Suppressor macrophage treated with lipopolysaccharide for 1 hour (primary cell): ENCODE results near the gene IGSF22.
"Not testable (repeated sequence)": the region's sequence is repeated elsewhere in the genome, so short reads cannot be mapped to it uniquely, and the experiment has no call there.

ENCODE experiments used
- DNase-seq, 3 donors: peaks; one replicate each; pipeline ENCODE4 v3.0.0-alpha.2; 2020 to 2022

The IGSF22 gene

DNA sequence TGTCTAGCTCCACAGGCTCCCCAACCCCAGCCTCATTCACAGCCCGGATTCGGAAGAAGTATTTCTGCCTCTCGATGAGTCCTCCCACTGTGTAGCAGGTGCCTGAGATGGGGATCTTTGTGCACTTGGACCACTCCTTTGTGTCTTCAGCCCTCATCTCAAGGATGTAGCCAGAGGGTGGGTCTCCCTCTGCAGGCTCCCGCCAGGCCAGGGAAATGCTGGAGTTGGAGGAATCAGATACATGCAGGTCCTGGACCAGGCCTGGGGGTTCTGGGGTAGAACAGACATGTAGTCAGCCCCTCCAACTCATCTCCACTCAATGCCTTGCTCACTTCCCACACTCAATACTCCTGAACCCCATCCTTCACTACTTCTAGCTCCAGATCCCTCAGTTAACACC is 16.6 kb downstream of the IGSF22 start:
- no peak for DNase-seq

DNA sequence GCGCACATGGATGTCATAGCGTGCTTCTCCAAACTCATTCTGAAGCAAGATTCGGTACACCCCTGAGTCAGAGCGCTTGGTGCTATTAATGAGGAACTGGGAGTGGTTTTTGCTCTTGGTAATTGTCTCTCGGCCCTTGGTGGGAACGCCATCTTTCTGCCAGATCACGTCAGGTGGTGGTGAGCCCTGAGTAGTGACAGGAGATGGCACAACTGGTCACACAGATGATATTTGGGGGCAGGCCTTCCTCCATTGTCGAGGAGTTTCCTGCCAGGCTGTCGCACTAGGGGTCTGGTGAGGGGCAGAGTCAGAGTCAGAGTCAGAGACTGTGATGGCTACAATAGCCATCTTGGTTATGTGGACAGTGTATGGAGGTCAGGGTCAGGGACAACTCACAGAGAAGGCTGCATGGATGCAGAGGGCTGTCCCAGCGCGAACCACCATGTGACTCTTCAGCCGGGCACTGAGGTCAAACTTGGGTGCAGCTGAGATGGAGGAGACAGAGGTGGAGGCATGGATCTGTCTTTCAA is 18.1 kb downstream of the IGSF22 start:
- no peak for DNase-seq

DNA sequence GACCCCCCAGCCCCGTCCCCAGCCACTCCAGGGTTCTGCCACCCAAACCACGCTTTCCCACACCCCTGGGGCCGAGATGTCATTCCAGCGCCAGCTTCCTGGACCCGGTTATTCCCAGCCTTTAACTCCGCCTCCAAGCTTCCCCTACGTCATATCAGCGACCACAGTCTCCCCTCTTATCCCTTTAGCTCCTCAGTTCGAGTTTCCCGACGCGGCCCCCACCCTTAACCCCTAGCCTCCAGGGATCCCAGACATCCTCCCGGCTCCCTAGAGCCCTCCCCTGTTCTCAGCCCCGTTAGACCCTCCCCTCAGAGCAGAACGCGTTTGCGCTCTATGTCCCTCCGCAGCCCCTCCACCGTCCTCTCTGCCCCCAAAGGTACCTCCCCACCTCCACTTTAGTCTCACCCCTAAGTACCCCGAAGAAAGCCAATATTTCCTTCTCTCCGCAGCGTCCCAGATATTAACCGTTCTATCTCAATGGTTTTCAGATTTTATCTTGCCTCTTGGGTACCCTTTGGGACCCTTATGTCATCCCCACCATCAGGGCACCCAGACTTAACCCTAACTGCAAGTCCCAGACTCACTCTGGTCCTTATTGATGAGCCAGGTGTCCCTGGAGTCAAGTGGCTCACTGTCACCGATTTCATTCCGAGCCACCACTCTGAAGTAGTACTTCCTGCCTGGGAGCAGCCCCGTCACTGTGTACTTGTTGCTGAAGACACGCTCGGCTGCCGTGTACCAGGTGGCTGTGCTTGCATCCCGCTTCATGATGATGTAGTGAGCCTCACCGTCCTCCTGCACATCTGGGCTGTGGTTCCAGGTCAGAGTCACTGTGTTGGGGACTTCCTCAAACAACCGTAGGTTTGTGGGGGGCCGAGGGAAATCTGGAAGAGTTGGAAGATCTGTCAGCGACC is 19.4 kb downstream of the IGSF22 start:
- peak in 2 of 3 donors; percentile 23 to 47 for DNase-seq

DNA sequence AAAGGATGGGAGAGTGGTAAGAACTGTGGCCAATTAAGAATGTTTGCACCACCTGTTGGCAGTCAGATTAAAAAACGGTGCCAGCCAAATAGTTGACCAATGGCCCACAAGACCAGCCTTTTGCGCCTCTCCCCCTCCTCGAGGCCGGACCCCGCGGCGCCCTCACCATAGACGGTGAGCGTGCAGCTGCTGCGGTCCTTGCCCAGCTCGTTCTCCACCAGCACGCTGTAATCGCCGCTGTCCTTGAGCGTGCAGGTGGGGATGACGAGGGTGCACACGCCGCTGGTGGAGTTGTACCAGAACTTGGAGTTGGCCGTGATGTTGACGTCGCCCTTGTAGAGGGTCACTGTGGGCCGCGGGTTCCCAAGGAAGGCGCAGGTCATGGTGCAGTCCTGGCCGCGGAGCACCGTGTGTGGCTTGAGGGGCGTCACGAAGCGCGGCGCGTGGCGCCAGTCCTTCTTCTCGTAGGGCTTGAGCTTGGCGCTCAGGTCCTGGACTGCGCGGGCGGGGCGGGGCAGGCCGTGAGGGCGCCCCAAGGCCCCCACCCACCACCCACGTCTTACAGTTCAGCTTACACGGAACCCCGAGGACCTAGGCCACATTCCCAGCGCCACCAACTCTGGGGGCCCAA is 20.2 kb downstream of the IGSF22 start:
- DNase-seq = peak in 2 of 3 donors; percentile 28 to 58

DNA sequence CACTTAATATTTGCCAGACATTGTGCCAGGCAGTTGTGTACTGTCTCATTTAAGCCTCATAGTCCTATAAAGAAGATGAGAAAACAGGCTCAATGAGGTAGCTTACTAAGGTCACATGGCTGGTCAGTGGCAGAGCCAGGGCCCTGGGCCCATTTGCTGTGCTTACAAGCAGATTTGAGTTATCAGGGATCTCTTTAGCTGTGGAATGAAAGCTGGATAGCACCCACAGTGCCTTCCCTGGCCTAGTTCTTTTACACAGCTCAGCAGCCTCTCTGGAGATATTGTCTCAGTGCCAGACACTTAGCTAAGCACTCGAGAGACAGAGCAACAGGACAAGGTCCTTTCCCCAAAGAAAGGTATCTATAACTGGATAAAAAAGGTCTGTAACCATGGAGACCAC is 21.3 kb downstream of the IGSF22 start:
- DNase-seq = no peak

DNA sequence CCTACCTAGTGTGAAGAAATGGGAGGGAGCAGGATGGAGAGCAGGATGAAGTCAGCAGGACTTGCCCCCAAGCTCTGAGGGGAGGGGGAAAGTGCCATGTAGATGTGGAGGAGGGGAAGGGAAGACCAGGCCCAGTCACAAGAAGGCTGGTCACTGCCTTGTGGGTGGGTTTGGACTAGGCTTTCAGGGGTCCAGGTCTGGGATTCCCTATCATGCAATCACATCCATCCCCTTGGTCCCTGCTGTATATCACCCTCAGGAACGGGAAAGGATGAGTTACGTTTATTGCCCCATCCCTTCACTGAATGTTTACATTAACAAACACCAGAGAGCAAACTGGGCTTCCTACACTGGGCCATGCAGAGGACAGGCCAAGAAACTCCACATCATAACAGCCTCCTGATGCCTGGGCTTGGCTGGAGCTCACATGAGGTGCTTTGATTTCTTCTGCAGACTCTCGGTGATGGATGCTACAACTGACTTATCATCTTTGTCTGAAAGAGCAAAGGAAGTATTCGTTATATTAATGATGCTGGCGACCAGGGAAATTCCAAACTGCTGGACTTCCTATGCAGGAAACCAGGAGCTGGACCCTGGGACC is 21.8 kb downstream of the IGSF22 start:
- DNase-seq = no peak

DNA sequence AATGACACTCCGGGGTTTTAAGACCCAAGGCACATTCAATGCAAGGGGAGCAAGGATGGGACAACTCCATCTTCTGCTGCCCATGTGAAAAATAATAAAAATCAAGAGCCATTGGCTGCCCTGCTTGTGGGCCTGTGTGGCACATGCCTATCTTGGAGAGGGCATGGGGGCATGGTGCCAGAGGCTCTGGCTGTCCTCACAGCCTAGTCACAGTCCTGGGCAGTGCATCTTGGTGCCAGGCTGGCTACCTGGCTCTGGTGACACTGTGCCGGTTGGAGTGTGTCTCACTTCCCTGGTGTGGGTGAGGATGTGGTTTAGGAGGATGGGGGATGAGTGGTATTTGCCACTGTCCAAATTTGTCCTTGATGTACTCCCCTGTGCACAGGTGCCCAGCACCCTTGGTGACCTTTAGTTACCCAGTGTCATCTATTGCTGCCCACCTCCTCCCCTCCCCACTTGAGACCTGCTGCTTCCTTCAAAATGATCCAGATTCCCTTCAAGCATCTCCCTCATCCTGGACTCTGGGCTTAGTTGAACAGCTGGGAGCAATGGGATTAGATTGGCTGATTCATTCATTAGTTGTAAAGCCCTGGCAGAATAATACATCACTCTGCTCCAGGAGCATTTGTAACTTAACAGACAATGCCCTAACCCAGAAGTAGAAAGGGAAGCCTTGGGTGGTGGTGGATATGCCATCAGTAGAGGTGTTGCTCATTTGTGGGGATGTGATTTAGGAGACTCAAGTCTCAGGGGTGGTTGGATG is 22.8 kb downstream of the IGSF22 start:
- DNase-seq = no peak

DNA sequence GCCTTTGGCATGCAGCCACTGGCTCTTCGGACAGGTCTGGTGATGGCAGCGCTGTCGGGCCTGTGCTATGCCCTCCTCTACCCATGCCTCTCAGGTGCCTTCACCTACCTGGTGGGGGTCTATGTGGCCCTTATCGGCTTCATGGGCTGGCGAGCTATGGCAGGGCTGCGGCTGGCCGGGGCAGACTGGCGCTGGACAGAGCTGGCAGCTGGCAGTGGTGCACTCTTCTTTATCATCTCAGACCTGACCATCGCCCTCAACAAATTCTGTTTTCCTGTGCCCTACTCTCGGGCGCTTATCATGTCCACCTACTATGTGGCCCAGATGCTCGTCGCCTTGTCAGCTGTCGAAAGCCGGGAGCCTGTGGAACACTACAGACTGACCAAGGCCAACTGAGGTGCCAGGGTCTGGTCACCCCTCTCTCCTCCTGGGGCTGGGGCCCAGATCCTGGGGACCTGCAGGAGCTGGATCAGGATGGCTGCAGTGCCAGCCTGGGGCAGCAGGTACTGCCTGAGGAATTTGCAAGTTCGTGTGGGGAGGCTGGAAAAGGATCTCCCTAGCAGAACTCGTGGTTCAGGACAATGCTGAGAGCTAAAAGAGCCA is 24.3 kb downstream of the IGSF22 start:
- DNase-seq = no peak

DNA sequence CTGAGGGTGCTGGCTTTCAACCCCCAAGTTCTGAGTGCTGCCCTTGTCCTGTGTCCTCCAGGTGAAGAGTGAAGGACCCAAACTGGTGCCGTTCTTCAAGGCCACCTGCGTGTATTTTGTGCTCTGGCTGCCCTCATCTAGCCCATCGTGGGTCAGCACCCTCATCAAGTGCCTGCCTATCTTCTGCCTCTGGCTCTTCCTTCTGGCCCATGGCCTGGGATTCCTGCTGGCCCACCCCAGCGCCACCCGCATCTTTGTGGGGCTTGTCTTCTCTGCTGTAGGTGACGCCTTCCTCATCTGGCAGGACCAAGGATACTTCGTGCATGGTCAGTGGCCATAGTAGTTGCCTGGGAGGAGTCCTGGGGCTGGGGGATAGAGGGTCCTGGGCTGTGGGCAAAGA is 25.1 kb downstream of the IGSF22 start:
- no peak for DNase-seq

DNA sequence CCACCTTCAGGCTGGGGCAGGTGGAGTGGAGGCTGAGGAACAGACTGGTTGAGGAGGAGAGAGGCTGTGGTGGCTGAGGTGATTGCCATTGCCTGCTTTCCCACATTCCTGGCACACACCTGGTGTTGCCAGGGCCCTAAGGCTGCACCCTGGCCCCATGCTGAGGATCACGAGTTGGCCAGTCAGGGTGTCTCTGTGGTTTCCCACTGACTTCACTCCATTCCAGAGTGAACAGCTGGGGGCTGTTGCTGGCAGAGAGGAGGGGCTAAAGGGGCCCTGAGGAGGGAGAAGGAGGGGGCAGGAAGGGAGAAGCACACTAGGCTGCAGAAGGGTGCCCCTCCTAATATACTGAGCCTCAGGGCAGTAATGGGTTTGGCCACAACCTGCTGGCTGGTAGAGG is 25.6 kb downstream of the IGSF22 start:
- peak; percentile 31 to 42 (median 42) for DNase-seq

DNA sequence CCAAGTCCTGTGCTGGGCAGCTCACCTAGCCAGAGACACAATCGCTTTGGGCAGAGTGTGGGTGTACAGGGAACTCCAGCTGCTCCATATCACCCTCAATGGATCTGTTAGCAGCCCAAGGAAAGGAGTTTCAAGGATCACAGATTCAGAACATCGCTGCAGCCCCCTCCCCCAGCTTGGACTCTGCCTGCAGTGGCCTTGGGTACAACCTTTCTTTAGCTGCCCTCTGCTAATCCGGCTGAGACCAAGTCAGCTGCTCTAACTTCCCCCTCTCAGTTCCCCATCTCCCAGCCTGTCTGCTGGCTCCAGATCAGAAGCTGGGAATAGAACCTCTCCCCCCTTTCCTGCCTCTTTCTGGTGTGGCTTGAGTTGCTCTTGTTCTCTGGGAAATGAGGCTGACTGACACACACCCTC is 26.1 kb downstream of the IGSF22 start:
- peak; percentile 59 to 66 (median 62) for DNase-seq

DNA sequence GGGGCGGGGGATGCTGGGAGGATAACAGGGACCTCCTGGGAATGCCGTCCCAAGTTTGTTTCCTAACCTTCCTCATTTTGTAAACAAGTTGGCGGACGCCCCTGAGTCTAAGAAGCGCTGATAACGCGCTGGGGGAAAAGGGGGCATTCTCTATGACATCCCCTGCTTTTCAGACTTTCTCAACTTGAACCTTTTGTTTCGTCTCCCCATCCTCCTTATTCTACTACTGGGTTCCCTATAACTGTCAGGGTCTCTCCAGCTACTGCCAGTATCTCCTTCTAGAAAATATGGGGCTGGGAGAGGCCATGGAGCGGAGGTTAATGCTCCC is 26.8 kb downstream of the IGSF22 start:
- DNase-seq = no peak

DNA sequence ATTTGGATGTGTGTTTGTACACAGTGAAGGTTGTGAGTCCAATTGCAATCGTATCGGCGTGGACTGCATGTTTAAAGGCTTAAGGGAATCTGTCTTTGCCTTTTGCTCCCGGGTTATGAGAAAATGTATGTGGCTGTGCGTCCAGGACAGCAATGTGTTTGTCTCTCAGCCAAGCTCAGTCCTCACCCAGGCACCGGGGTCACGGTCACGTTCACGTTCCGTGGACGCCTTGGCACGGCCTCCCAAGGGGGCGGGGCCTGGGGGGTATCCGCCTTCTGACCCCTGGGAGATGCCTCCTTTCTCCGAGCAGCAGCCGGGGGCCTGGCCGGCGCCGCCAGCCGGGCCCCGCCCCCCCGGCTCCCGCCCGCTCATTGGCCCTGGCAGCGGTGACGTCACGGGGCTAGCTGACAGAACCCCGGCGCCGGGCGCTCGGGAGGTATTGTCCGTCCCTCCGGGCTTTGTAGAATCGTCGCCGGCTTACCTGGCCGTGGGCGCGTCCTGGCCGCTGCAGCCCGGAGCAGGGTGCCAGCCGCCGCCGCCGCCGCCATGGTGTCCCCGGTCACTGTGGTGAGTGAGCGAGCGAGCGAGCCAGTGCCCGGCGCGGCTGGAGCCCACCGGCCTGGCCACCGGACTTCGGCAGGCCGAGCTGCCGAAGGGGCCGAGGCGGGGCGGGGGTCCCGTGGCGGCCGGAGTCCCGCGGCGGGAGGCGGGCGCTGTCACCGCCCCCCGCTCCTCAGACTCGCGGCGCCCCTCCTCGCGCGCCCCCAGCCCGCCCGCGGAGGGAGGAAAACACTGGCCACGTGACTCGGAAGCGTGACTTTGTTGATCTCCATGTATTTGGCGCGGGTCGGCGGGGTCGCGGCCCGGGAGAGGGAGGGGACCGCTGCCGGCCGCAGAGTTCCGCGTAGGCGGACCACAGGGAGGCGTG is 27.4 kb downstream of the IGSF22 start, which contains the start of gene TMEM86A:
TSS of gene TMEM86A (plus strand) at position 439 of the 928 bp plus-strand sequence. CDS start at position 547, 108 bp downstream.
- DNase-seq = peak; percentile 90 to 97 (median 95)

DNA sequence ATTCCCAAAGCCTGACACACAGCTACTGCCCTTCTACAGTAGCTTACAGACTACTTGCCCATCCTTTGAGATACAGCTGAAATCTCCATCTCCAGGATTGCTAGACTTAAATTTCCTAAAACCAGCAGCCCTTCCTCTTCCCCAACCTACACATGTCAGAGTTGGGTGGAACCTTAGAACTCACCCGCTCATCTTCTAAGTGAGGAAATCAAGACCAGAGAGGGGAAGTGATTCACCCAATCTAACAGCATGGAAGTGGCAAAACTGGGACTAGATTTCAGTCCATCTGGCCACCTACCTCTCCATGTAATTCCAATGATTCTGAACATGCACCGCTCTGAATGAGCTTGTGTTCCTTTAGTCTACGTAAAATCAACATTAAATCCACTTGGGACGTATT is 28.4 kb downstream of the IGSF22 start:
- peak; percentile 76 to 82 (median 80) for DNase-seq

DNA sequence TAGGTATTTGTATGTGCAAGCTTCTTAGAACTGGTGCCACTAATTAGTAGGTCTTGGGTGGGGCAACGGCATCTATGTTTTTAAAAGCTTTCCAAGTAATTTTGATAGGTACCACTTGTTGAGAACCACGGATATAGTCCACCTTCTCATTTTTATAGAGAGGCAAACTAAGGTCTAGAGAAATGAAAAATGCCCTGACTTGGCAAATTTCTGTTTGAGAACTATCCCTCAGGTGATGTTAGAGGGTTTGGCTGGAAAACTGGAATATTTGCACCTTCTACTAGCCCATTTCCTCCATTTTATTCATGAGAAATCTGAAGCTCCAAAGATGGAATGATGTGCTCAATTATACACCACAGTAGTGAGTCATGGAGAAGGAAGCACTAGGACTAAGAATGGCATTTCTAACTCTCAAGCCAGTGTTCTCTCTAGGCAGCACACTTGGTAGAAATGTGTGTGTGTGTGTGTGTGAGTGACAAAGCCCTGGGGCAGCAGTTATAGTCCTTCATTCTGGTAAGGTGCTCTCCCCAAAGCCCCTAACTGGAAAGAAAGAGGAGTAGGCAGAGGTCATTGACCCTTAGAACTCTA is 29.3 kb downstream of the IGSF22 start:
- DNase-seq = peak in 2 of 3 donors; percentile 41 to 42

DNA sequence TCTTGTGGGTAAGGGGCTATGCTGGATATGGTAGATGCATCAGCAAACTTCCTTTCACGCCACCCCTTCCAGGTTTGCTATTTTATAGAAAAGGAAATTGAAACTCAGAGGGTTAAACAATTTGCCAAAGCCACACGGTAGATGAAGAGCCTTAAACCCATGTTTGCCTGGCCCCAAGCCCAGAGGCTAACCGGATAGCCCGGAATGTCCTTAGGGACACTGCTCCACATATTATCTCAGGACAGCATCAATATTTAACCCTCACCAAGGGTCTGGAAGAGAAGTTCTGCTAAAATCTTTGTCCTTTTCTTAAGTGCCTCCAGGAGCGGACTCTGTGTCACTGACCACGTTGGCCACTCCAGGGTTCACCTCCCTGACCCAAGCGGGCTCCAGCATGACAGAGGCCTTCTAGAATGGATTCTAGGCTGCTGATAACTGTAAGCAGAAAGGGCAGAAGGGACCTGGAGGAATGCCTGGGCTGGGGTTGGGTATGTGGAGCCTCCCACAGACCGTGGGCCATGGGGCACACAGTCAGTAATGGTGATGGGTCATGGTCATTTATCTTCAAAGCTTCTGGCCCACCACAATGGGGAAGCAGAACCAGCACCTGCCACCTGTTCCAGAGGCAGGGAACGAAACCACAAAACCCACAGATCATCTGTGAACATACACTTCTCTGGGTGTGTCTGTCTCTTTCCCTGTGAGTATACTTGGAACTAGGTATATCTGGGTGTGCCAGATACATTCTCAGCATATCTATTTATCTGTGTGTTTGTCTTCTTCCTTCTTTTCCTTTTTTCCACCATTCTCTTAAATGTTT is 32.8 kb downstream of the IGSF22 start:
- DNase-seq = no peak

DNA sequence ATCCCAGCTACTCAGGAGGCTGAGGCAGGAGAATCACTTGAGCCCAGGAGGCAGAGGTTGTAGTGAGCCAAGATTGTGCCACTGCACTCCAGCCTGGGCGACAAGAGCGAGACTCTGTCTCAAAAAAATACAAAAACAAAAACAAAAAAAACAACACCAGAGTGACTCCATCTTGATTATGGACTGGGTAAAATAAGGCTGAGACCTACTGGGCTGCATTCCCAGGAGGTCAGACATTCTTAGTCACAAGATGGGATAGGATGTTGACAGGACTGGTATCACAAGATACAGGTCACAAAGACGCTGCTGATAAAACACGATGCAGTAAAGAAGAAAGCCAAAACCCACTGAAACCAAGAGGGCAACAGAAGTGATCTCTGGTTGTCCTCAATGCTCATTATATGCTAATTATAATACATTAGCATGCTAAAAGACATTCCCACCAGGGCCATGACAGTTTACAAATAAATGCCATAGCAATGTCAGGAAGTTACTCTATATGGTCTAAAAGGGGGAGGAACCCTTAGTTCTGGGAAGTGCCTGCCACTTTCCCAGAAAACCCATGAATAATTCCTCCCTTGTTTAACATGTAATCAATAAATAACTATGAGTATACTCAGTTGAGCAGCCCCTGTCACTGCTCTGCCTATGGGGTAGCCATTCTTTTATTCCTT is 34.4 kb downstream of the IGSF22 start:
- DNase-seq = not testable (repeated sequence)

DNA sequence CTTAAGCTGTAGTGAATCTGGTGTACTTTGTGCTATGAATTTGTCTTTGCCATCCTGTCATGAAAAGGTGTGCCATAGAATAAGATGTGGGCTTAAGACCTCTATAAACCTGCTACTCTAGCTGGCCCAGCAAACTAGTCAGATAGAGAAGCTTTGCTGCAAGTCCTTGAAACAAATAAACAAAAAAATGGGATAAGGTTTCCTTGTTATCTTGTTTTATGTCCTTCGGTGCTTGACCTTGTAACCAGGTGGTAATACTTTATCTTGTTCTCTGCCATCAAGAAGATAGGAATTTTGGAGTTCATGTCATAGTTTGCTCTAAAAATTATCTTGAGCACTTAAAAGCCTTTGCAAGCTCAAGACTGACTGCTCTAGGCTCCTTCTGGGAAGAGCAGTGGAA is 41.7 kb downstream of the IGSF22 start:
- DNase-seq = no peak

DNA sequence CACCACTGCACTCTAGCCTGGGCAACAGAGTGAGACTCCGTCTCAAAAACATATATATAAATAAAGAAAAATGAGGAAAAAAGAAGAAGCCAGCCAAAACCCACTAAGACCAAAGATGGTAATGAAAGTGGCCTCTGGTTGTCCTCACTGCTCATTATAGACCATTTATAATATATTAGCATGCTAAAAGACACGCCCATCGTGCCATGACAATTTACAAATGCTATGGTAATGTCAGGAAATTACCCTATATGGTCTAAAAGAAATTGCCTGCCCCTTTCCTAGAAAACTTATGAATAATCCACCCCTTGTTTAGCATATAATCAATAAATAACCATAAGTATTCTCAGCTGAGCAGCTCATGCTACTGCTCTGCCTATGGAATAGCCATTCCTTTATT is 43.5 kb downstream of the IGSF22 start:
- peak in 1 of 3 donors; percentile 1 for DNase-seq
